Upper lobe of left lung (tissue), 4 donors: ENCODE data around the gene RNASE7.

ENCODE experiments used
- CTCF ChIP-seq, 6 experiments: fragments of 450-650 bp in 4 of 6; fragments of 200-600 bp in 2 of 6; sonication (generic) in 2 of 6; IDR thresholded peaks; one replicate each; pipeline ENCODE4 v1.5.1; 2016 to 2019; ENCODE audit warnings: antibody characterized with exemption in 6 of 6
- POLR2A ChIP-seq, 4 donors: fragments of 450-650 bp; IDR thresholded peaks; one replicate each; pipeline ENCODE4 v1.5.1; 2016 to 2017; ENCODE audit warnings: antibody characterized with exemption in 4 of 4, mild to moderate bottlenecking in 2 of 4

- TF ChIP-seq CTCF (IDR thresholded peaks at IDR 0.05) (no peak), POLR2A (IDR thresholded peaks at IDR 0.05) (no peak)
These were observed 19.5 kb upstream of the RNASE7 start for GRCh38 chr14:21022686-21023085.
